GM12878 (cell line): ENCODE measurements around the gene PRRX1. TPM values are rescaled to one million over a fixed set of nuclear protein-coding genes. Genes with fewer than 3 reads are reported as not detected.

Experiments
- E2F8 ChIP-seq: fragments of 450-650 bp; IDR thresholded peaks from 2 replicates; pipeline ENCODE4 v1.6.1; 2018; ENCODE audit warnings: mild to moderate bottlenecking, low read depth, moderate library complexity; ENCODE audit not compliant: partially characterized antibody
- PAX5 ChIP-seq: IDR thresholded peaks from 2 replicates; pipeline ENCODE4 v1.6.1; 2011; ENCODE audit warnings: low read depth, low read length, borderline replicate concordance
- REST ChIP-seq: IDR thresholded peaks from 2 replicates; pipeline ENCODE4 v1.6.1; 2012; ENCODE audit warnings: mild to moderate bottlenecking, low read depth, low read length
- polyA plus RNA-seq, 11 experiments: library from polyadenylated mRNA; depleted of rRNA in 4 of 11; unstranded in 6 of 11; stranded (reverse) in 5 of 11; fragments of >200 nt; fragmentation: Nextera tagmentation in 4 of 11; fragmentation: Illumina TruSeq in 1 of 11; extraction: Ambion mirVana in 4 of 11; extraction: Trizol in 1 of 11; gene quantifications; 1 replicate in 1 of 11; 2 replicates in 10 of 11; pipeline versions ENCODE4 v1.2.1 to v1.2.3, GENCODE V29; 2011 to 2016; ENCODE audit warnings: inconsistent platforms in 2 of 11, missing spikeins in 2 of 11, low read depth in 1 of 11
- total RNA-seq, 4 experiments: library from RNA; depleted of rRNA in 3 of 4; stranded (reverse); fragments of >200 nt in 3 of 4; fragmentation: Illumina TruSeq in 1 of 4; extraction: Trizol in 1 of 4; gene quantifications; 2 replicates each; pipeline versions ENCODE4 v1.2.1 to v1.2.3, GENCODE V29; 2013 to 2021
- TF ChIP-seq, protein P1 (sequence below): fragments of 450-650 bp; IDR thresholded peaks from 2 replicates; pipeline ENCODE4 v1.6.1; 2017; ENCODE audit warnings: mild to moderate bottlenecking, moderate library complexity

The PRRX1 gene
- total and polyA plus RNA-seq, 10 of the 15 experiments (the other 5 are each of a cell fraction or from before 2014, with no cell fraction given) = 0.42 to 64.6 (median 1.5) TPM

DNA sequence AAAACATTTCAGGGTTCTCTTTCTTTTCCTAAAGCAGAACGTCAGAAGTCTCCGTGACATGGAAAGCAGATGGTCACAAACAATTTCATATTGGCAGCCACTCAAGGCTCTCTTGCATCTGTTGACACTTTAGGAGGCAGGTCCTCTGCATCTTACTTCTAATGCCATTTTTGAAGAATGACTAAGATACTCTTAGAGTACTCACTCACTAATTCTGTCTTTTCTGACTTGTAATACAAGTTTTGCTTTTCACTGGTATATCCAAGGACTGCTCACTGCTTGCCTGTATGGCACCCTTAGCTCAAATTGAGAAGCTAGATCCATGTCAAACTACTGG is 68.3 kb downstream of the PRRX1 start (continued):
- TF ChIP-seq, protein P1, sequence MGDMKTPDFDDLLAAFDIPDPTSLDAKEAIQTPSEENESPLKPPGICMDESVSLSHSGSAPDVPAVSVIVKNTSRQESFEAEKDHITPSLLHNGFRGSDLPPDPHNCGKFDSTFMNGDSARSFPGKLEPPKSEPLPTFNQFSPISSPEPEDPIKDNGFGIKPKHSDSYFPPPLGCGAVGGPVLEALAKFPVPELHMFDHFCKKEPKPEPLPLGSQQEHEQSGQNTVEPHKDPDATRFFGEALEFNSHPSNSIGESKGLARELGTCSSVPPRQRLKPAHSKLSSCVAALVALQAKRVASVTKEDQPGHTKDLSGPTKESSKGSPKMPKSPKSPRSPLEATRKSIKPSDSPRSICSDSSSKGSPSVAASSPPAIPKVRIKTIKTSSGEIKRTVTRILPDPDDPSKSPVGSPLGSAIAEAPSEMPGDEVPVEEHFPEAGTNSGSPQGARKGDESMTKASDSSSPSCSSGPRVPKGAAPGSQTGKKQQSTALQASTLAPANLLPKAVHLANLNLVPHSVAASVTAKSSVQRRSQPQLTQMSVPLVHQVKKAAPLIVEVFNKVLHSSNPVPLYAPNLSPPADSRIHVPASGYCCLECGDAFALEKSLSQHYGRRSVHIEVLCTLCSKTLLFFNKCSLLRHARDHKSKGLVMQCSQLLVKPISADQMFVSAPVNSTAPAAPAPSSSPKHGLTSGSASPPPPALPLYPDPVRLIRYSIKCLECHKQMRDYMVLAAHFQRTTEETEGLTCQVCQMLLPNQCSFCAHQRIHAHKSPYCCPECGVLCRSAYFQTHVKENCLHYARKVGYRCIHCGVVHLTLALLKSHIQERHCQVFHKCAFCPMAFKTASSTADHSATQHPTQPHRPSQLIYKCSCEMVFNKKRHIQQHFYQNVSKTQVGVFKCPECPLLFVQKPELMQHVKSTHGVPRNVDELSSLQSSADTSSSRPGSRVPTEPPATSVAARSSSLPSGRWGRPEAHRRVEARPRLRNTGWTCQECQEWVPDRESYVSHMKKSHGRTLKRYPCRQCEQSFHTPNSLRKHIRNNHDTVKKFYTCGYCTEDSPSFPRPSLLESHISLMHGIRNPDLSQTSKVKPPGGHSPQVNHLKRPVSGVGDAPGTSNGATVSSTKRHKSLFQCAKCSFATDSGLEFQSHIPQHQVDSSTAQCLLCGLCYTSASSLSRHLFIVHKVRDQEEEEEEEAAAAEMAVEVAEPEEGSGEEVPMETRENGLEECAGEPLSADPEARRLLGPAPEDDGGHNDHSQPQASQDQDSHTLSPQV = no peak
- no peak for TF ChIP-seq E2F8
- no peak for TF ChIP-seq PAX5
- TF ChIP-seq REST = no peak
